Transverse colon (tissue), 4 donors: ENCODE results near the gene CYP2A6. TPM values are rescaled to one million over a fixed set of nuclear protein-coding genes. Genes with fewer than 3 reads are reported as not detected.
"Not testable (repeated sequence)": the region's sequence is repeated elsewhere in the genome, so short reads cannot be mapped to it uniquely, and the experiment has no call there.

ENCODE experiments used
- DNase-seq: peaks from one replicate; pipeline ENCODE4 v3.0.0-alpha.2; 2019
- H3K27ac ChIP-seq, 4 donors: fragments of 200-600 bp; sonication (generic); 2 replicates each; pipeline ENCODE4 v1.5.1; 2016 to 2018; ENCODE audit warnings: inconsistent platforms in 4 of 4
- H3K27me3 ChIP-seq: fragments of 200-600 bp; sonication (generic); 2 replicates; pipeline ENCODE4 v1.5.1; 2017; ENCODE audit warnings: inconsistent platforms
- H3K36me3 ChIP-seq, 4 donors: fragments of 200-600 bp; sonication (generic); 2 replicates each; pipeline ENCODE4 v1.5.1; 2017 to 2019; ENCODE audit warnings: inconsistent platforms in 4 of 4
- H3K4me1 ChIP-seq, 4 donors: fragments of 200-600 bp; sonication (generic); 2 replicates each; pipeline ENCODE4 v1.5.1; 2017 to 2020; ENCODE audit warnings: inconsistent platforms in 4 of 4
- H3K4me3 ChIP-seq, 4 donors: fragments of 200-600 bp; sonication (generic); 1 replicate in 1 of 4; 2 replicates in 3 of 4; pipeline versions ENCODE4 v1.5.1 to v1.6.1; 2017 to 2019; ENCODE audit warnings: inconsistent platforms in 4 of 4
- H3K9me3 ChIP-seq, 2 donors: fragments of 200-600 bp; sonication (generic); 2 replicates each; pipeline ENCODE4 v1.5.1; 2017 to 2019; ENCODE audit warnings: inconsistent platforms in 2 of 2
- CTCF ChIP-seq, 5 experiments: fragments of 200-600 bp in 3 of 5; fragments of 450-650 bp in 2 of 5; sonication (generic) in 3 of 5; IDR thresholded peaks; 1 replicate in 2 of 5; 2 replicates in 3 of 5; pipeline ENCODE4 v1.5.1; 2016 to 2017; ENCODE audit warnings: antibody characterized with exemption in 5 of 5, inconsistent platforms in 3 of 5, mild to moderate bottlenecking in 2 of 5, moderate library complexity in 1 of 5
- EP300 ChIP-seq: sonication (generic); formaldehyde crosslinking; IDR thresholded peaks from one replicate; pipeline ENCODE4 v1.6.1; 2017; ENCODE audit warnings: antibody characterized with exemption, low read depth
- POLR2A ChIP-seq: fragments of 450-650 bp; IDR thresholded peaks from one replicate; pipeline ENCODE4 v1.6.1; 2016; ENCODE audit warnings: antibody characterized with exemption, mild to moderate bottlenecking, moderate library complexity
- POLR2AphosphoS5 ChIP-seq, 3 donors: sonication (generic); formaldehyde crosslinking; IDR thresholded peaks; one replicate each; pipeline ENCODE4 v1.6.1; 2016; ENCODE audit warnings: antibody characterized with exemption in 3 of 3
- WGBS, 2 donors: methylation state at CpG; one replicate each; pipeline ENCODE4 v1.1.5; 2018; ENCODE audit warnings: low coverage in 1 of 2; 5-methylcytosine and 5-hydroxymethylcytosine counted together
- in situ Hi-C, 4 donors: fragments of 200-750 bp; cut with MboI; loops; one replicate each; pipeline versions ENCODE4 v1.15.0 to v1.15.1; 2017; ENCODE audit warnings: low sequenced_read_pairs in 3 of 4, low pct_ligation_motif_present in 1 of 4, low pct_unique_long_range_greater_than_20kb in 1 of 4
- intact Hi-C: fragments of 100-400 bp; cut with DNase I; formaldehyde crosslinking; loops from one replicate; pipeline ENCODE4 v1.15.1; 2023; ENCODE audit warnings: low total_unique reads
- total RNA-seq, 4 donors: library from RNA; depleted of rRNA; stranded (reverse); fragments of >200 nt; gene quantifications; one replicate each; pipeline ENCODE4 v1.1.0, GENCODE V29; 2016

Gene CYP2A6
- total RNA-seq, 4 donors from 2014 or later = not detected

- WGBS, 2 donors = 64% methylated on average over 4 of the region's 4 CpGs; no CpG with 5 or more reads in 1 of the 2 donors
- in situ Hi-C loops (loop anchor here in 2 of 4 donors (10.0 to 25.0 kb wide), 2 partner anchors 101 to 148 kb away; partner anchors contain the start of genes COQ8B (in 1 of the 2) and ITPKC (in 1 of the 2)), intact Hi-C loops (loop anchor here (5.0 kb wide), 1 partner anchor 319 kb away; no protein-coding TSS in a partner anchor)
- TF ChIP-seq EP300 (no peak), POLR2AphosphoS5 (IDR thresholded peaks at IDR 0.05) (no peak), POLR2A (no peak), CTCF (IDR thresholded peaks at IDR 0.05) (no peak)
- Histone ChIP-seq H3K36me3 (no peaks in the 10 kb centered on the region), H3K27ac (peak overlapping the region in 1 of 4 donors; percentile 19), H3K4me1 (peaks cover 0 to 37% (median 24%) of the 10 kb centered on the region in 4 donors), H3K9me3 (no peaks in the 10 kb centered on the region), H3K4me3 (no peak overlapping the region), H3K27me3 (no peaks in the 10 kb centered on the region)
- DNase-seq = no peak
Measured at GRCh38 chr19:40813182-40813581, 37.1 kb downstream of the CYP2A6 start.

- H3K9me3 ChIP-seq, DNase-seq, H3K27me3 ChIP-seq, H3K4me3 ChIP-seq, H3K36me3 ChIP-seq: not testable (repeated sequence)
- 76 to 91% methylated on average over 4 to 7 of the region's 7 CpGs for WGBS, 2 donors
- Histone ChIP-seq H3K27ac (peak overlapping the region in 1 of 4 donors; percentile 19), H3K4me1 (peaks cover 0 to 39% (median 24%) of the 10 kb centered on the region in 4 donors)
- in situ Hi-C loops = loop anchor here in 2 of 4 donors (10.0 to 25.0 kb wide), 2 partner anchors 100 to 148 kb away; partner anchors contain the start of genes COQ8B (in 1 of the 2) and ITPKC (in 1 of the 2)
- intact Hi-C loops = loop anchor here (5.0 kb wide), 1 partner anchor 320 kb away; no protein-coding TSS in a partner anchor
Measured at GRCh38 chr19:40812571-40812970, 37.7 kb downstream of the CYP2A6 start.

GRCh38 chr19:40811478-40812341 is 38.5 kb downstream of the CYP2A6 start:
- Histone ChIP-seq H3K9me3 (no peaks in the 10 kb centered on the region), H3K4me1 (peaks cover 5 to 48% (median 25%) of the 10 kb centered on the region in 4 donors), H3K27me3 (no peaks in the 10 kb centered on the region), H3K4me3 (peak overlapping the region in 3 of 4 donors; percentile 28 to 53 (median 30)), H3K36me3 (no peaks in the 10 kb centered on the region), H3K27ac (peak overlapping the region; percentile 79 to 89 (median 84))
- intact Hi-C loops (loop anchor here (5.0 kb wide), 1 partner anchor 321 kb away; no protein-coding TSS in a partner anchor), in situ Hi-C loops (loop anchor here in 2 of 4 donors (10.0 to 25.0 kb wide), 2 partner anchors 99 to 147 kb away; partner anchors contain the start of genes COQ8B (in 1 of the 2) and ITPKC (in 1 of the 2))
- no peak for DNase-seq
- TF ChIP-seq POLR2AphosphoS5 (IDR thresholded peaks at IDR 0.05) (no peak), CTCF (IDR thresholded peaks at IDR 0.05) (no peak), EP300 (no peak), POLR2A (no peak)
- 17 to 48% methylated on average over 1 to 32 of the region's 35 CpGs for WGBS, 2 donors

GRCh38 chr19:40810649-40811408 is 39.4 kb downstream of the CYP2A6 start:
- H3K4me1 ChIP-seq = peaks cover 13 to 56% (median 33%) of the 10 kb centered on the region in 4 donors
- H3K4me3 ChIP-seq = peak overlapping the region; percentile 25 to 53 (median 29)
- H3K9me3 ChIP-seq, H3K27me3 ChIP-seq, H3K36me3 ChIP-seq: not testable (repeated sequence)
- whole genome bisulfite sequencing, 2 donors = 3 to 25% methylated on average over 5 to 50 of the region's 65 CpGs
- intact Hi-C loops = loop anchor here (5.0 kb wide), 1 partner anchor 321 kb away; no protein-coding TSS in a partner anchor
- DNase-seq = peak; percentile 82
- peak overlapping the region; percentile 79 to 89 (median 84) for H3K27ac ChIP-seq
- TF ChIP-seq CTCF (IDR thresholded peaks at IDR 0.05) (peak in 2 of 5 experiments; percentile 38 to 39), POLR2A (peak; percentile 17), POLR2AphosphoS5 (IDR thresholded peaks at IDR 0.05) (peak in 2 of 3 donors; percentile 10 to 27)
- in situ Hi-C loops = loop anchor here in 2 of 4 donors (10.0 to 25.0 kb wide), 2 partner anchors 99 to 146 kb away; partner anchors contain the start of genes COQ8B (in 1 of the 2) and ITPKC (in 1 of the 2)
